GM18519 (cell line): ENCODE data around the gene PDX1.

Experiments used
- ATAC-seq: cut with Tn5 transposase; IDR thresholded peaks from one replicate; pipeline ENCODE4 v1.9.1; 2021; ENCODE audit warnings: mild to moderate bottlenecking, moderate library complexity; ENCODE audit not compliant: unreplicated experiment, low FRiP score

The PDX1 gene

GRCh38 chr13:27921961-27922882 is 2.4 kb downstream of the PDX1 start:
- no peak for ATAC-seq

- ATAC-seq, result no peak
Measured at GRCh38 chr13:27922883-27923612, 3.2 kb downstream of the PDX1 start.

- no peak for ATAC-seq
Measured at GRCh38 chr13:27923794-27924528, 4.2 kb downstream of the PDX1 start.

- ATAC-seq, result no peak
Measured at GRCh38 chr13:27924529-27925141, 4.8 kb downstream of the PDX1 start.

DNA sequence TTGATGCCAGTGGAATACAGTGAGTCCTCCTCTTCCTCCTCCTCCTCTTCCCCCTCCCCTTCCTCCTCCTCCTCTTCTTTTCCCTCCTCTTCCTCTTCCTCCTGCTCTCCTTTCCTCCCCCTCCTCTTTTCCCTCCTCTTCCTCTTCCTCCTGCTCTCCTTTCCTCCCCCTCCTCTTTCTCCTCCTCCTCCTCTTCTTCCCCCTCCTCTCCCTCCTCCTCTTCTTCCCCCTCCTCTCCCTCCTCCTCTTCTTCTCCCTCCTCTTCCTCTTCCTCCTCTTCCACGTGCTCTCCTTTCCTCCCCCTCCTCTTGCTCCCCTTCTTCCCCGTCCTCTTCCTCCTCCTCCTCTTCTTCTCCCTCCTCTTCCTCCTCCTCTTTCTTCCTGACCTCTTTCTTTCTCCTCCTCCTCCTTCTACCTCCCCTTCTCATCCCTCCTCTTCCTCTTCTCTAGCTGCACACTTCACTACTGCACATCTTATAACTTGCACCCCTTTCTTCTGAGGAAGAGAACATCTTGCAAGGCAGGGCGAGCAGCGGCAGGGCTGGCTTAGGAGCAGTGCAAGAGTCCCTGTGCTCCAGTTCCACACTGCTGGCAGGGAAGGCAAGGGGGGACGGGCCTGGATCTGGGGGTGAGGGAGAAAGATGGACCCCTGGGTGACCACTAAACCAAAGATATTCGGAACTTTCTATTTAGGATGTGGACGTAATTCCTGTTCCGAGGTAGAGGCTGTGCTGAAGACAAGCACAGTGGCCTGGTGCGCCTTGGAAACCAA is 5.6 kb downstream of the PDX1 start:
- no peak for ATAC-seq

DNA sequence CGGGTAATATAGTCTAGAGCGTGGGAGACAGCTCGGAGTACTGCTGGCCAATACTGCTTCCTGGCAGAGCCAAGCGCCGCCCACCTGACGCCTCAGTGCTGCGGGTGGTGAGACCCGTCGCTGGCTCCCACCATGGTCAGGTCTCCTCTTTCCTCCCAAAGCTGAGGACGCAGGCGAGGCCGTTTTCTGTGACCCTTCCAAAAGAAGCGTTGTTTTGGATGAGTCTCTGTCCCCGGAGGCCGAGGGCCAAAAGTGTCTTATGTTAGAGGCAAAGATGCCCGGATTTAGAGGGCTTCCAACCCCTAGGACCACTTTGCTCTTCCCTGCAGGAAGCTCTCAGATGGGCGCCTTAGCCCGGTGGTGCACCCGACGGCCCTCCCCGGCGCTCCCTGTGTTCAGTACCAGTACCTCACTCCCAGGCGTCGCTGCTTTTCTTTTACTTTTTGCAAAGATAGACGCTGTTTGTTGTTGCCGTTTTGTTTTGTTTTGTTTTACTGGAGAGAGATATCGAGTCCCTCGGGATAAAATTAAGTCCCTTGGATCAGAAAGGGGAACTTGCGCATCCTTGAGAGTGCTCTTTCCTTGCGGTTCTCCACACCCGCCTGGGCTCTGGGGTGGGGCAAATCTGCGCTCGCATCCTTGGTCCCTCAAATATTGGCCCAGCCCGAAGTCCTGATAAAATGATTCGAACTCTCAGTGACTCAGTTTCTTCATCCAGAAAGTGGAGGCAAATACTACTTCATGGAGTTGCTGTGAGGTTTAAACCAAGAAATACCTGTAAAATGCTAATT is 7.0 kb downstream of the PDX1 start:
- no peak for ATAC-seq

DNA sequence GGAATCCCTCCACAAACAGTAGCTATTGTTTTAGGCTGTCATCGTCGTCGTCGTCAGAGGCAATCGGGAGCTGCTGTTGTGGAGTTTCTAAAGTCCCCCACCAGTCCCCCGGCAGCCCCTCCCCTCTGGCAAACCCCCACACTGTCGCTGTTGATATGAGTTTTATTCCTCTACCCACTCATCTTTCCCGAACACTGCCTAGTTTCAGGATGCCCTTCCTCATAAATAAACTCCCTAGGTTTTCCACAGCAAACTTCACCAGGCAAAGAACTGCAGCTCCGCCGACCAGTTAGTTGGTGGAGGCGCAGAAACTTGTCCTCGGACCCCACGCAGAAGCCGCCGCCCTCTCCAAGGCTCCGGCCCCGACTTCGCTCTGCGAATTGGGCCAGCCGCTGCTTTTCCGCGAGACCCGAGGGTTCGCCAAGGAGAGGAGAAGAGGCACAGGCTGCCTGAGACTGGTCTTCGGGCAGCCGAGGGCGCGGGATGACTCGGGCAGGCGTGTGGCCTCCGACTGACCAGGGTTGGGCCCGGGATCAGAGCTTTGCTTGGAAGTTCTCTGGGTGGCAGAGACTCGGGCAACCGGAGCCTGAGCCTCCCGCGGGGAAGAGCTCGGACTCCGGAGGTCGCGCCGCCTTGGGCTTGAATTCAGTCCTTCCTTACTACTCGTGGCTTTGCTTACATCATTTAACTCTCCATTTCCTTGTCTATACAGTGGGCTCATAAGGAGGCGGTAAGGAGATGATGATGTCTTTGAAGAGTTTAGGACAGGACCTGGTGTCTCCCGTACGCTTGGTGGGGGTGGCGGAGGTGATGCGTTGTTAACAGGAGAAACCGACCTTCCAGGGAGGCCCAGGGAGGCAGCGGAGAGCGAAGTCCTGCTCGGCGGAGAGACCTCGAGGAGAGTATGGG is 7.9 kb downstream of the PDX1 start:
- ATAC-seq, result no peak

- ATAC-seq, result no peak
Measured at GRCh38 chr13:27928353-27928804, 8.6 kb downstream of the PDX1 start.

DNA sequence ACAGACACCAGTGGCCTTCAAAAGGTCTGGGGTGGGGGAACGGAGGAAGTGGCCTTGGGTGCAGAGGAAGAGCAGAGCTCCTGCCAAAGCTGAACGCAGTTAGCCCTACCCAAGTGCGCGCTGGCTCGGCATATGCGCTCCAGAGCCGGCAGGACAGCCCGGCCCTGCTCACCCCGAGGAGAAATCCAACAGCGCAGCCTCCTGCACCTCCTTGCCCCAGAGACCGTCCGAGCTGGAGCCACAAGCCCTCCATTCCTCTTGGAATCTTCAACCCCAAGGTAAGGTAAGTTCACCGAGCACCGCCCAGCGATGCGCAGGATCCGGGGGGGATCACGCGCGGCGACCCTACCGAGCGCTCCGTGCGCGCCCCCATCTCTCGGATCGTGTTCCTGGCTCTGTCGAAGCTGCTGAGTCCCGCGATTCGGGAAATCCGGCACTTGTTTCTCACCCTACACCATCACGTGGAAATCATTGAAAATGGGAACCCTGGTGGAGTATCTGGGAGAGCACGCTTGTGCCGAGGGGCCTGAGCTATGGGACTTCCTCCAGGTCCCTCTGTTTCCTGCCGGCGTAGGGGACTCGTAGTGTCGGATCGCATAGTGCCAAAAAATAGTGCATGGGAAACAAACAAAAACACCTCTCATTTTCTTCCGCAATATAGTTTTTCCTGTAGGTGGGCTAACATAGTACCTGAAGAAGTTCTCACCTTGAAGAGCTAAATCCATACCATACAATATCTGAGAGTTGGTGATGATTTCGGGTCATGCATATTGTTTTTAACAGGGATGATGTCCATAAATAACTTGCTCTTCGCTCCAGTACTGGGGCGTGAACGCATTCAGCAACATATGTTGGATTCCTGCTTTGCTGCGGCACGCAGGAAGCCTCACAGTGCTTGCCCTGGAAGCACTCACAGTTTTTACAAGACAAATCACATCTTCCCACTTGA is 9.3 kb downstream of the PDX1 start:
- no peak for ATAC-seq

- ATAC-seq, result no peak
Measured at GRCh38 chr13:27929868-27930267, 10.1 kb downstream of the PDX1 start.

DNA sequence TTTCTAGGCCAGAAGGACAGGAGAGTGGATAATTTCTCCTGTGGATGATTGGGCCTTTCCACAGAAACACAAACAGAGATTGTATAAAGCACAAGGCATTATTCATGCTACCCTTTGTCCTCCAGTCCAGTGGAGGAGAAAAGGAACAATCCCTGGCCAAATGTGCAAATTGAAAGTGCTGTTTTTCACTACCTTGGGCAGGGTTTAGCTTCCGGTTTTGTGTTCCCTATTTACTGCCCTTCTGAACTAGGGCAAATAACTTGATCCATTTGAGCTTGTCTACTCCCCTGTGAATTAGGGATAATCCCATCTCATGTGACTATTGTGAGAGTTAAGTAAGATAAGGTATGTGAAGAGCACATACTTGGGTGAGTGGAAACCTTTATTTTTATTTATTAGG is 13.3 kb downstream of the PDX1 start:
- ATAC-seq, result no peak

GRCh38 chr13:27933580-27934328 is 14.0 kb downstream of the PDX1 start:
- no peak for ATAC-seq

- no peak for ATAC-seq
Measured at GRCh38 chr13:27942972-27943371, 23.2 kb downstream of the PDX1 start.

- ATAC-seq, result no peak
Measured at GRCh38 chr13:27952876-27953675, 33.3 kb downstream of the PDX1 start.

- no peak for ATAC-seq
Measured at GRCh38 chr13:27953676-27954405, 34.0 kb downstream of the PDX1 start.
